T-helper 9 cell (primary cell): ENCODE measurements around the gene PHF23.

Source experiments
- DNase-seq: peaks from one replicate; pipeline ENCODE4 v3.0.0-alpha.2; 2020

Gene PHF23

GRCh38 chr17:7219812-7220592, 19.3 kb downstream of the PHF23 start, which contains the start of the genes ACADVL and DLG4:
Gene ACADVL, plus strand, starts transcription at chr17:7219938. Its CDS starts 47 bp downstream, at chr17:7219985.
Gene DLG4, minus strand, starts transcription at chr17:7219836.
- DNase-seq = peak; percentile 70

GRCh38 chr17:7219229-7219811, 19.9 kb downstream of the PHF23 start:
- no peak for DNase-seq

DNA sequence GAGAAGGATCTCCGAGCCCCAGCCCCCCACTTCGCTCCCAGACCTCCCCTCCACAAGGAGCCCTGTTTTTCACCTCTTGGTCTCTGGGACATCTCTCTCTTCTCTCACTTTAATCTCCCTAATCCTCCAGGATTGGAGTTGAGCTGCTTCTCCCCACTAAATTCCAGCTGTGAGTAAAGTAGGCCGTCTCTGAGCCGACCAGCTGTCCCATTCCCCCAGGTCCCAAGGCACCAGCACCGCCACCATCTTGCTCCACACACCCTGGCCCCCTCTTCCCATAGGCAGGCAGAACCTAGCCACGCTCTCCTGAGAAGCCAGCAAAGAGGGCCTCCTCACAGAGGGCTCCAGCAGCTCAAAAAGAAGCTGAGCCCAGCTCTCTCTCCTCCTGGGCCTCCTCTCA, 20.5 kb downstream of the PHF23 start:
- no peak for DNase-seq

GRCh38 chr17:7218166-7218565, 21.1 kb downstream of the PHF23 start:
- no peak for DNase-seq

DNA sequence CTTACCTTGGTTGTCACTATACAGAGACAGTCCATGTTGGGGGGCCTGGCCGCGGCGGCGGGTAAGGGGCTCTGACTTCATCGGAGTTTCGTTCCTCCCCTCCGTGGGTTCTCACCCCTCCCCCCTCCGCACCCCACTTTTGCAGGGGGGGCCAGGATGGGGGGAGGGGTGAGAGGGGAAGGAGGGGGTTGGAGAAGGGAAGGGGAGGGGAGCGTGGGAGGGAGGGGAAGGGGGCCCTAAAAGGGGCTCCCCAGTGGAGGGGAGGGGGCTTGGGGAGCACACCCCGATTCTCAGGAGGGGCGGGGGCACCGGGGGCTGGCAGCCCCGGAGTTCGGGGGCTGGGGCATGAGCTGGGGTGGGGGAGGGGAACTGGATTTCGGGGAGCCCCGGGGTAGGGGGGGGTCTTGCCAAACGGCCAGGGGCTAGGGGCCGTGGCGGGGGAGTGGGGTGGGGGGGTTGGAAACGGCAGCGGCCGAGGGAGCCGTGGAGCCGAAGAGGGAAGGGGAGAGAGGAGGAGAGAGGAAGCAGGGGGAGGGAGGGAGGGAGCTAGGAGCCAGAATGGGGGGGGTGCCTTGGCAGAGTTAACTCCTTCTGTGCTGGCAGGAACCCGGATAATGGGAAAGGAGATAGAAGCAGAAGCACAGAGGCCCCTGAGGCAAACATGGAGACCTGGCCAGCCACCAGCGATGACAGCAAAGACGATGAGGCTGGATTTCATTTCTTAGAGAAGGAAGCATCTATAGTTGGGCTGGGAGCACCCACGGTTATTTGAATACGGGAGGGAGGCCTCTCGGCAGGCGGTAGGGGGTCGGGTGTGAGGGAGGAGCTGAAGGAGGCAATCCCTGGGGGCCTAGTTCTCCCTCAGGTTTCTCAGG, 21.9 kb downstream of the PHF23 start:
- DNase-seq = no peak

DNA sequence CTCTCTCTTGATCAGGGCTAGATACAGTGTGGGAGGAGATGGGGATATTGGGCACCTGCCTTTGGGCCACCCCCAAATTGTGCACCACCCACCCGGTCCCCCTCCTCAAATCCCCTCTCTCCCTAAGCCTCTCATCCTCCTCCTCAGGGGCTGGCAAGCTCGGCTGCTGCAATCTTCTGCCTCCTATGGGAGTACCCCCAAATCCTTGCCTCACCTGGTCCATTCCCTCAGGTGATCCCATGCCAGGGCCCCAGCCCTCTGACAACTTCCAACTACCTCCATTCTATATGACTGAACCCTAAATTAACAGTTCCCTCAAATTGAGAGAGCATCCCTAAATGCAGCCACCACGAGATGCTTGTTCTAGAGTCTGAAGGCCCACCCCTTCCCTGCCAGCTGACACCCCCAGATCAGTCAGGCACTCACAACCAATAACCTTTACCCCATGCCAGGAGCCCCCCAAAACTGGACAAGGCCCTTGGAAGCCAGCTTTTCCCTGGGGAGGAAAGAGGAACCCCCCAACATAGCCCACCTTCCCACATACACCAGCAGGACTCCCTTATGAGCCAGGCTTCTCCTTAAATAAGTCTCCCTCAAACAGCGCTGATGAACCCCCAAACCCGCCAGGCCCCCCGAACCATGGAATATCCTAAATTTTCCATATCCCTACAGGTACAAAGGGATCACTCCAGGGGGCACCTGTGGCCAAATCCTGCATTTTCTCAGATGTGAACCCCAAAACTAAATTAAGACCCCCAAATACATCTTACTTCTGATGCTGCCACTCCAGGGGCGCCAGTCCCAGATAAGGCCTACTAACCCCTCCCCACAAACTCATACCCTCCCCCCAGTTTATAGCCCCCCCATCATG, 22.8 kb downstream of the PHF23 start:
- no peak for DNase-seq

GRCh38 chr17:7215652-7216180, 23.5 kb downstream of the PHF23 start:
- no peak for DNase-seq

DNA sequence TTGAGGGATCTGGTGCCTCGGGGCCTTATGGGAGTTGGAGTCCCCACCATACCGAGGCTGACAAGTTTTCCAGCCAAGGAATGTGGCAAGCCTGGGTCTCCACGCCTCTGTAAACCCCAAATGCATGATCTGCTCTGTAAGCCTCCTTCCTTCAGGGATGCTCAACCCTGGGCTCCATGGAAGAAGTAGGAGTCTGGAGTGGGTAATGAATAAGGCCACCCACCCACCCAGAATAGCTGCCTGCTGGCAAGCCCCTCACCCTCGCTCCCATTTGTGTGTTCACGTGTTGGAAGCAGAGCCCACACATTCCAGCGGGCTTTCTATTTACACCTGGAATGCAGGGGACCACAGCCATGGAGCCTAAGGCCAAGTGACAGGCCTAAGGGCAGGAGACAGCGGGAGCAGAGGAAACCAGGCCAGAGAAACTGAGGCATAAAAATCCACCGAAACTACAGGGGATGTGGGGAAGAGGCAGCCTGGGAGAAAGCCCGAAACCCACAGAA, 24.1 kb downstream of the PHF23 start:
- DNase-seq = no peak

- DNase-seq = peak; percentile 98
Observed at GRCh38 chr17:7214300-7215135, 24.7 kb downstream of the PHF23 start.

DNA sequence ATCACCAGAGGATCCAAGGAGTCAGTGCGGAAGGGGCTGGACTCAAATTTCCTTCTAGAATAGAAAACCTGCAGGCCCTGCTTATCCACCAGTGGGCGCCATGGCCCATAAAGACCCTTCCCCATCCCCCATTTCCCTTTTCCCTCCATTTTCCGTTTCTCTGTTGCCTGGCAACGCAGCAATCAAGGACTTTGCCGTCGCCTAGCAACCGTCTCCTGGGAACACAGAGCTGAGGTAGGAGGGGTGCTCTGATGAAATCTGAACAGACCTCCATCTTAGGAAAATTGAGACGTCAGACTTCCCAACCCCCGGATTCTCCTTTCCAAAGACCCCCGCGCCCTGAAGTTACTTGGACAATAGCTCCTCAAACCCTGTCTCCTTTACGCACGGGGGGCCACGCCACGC, 25.4 kb downstream of the PHF23 start:
- DNase-seq = peak; percentile 70

- no peak for DNase-seq
Observed at GRCh38 chr17:7211491-7212273, 27.6 kb downstream of the PHF23 start.

DNA sequence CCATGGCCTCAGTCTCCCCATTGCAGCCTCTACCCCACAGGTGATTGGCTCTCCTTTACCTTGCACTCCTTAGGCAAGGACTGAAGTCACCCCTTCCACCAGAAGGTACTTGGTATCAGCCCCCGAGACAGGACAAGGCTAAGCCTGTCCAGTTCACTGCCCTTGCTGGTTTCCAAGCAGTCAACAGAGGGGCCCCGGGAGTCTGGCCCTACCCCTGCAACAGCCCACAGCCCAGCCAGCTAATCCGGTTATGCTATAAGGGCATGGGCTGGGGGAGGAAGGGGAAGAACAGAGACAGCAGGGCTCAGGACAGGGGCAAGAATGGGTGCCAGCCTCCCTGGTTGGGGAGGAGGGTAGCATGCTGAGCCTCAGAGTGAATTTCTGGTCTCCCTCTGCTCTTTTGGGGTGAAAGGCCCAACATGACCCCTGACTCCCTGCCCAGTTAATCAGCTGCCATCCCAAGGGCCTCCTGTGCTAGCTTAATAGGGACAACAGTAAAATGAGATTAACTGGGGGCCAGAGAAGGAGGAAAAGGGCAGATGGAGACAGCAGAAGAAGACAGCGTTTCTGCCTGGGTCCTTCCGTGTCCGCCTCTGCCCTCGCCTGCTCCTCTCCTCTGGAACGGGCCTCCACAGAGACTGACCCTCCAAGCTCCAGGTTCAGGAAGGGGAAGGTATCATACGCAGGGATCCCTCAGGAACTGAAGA, 30.4 kb downstream of the PHF23 start:
- DNase-seq = no peak

DNA sequence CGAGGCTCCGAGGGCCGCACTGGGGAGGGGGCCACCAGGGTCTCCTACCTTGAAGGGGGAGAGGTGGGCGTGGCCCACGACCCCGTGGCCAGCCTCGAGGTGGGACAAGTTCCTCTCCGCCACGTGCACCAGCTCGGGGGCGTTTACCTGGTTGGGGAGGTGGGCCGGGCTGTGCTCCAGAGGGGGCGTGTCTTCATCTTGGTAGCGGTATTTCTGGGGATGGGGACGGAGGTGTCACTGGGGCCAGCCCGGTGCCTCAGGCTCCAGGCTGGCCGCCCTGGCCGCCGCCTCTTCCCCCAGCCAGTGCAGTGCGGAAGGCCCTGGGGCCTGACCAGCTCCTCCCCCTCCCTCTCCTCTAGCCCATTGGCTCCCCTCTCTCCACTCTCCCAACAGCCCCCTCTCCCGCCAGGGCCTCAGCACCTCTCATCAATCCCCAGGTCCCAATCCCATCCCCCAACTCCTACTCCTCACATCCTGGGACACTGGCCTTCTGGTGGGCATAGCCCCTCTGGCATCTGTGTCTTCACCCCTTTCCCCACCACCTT, 31.2 kb downstream of the PHF23 start:
- DNase-seq = no peak

DNA sequence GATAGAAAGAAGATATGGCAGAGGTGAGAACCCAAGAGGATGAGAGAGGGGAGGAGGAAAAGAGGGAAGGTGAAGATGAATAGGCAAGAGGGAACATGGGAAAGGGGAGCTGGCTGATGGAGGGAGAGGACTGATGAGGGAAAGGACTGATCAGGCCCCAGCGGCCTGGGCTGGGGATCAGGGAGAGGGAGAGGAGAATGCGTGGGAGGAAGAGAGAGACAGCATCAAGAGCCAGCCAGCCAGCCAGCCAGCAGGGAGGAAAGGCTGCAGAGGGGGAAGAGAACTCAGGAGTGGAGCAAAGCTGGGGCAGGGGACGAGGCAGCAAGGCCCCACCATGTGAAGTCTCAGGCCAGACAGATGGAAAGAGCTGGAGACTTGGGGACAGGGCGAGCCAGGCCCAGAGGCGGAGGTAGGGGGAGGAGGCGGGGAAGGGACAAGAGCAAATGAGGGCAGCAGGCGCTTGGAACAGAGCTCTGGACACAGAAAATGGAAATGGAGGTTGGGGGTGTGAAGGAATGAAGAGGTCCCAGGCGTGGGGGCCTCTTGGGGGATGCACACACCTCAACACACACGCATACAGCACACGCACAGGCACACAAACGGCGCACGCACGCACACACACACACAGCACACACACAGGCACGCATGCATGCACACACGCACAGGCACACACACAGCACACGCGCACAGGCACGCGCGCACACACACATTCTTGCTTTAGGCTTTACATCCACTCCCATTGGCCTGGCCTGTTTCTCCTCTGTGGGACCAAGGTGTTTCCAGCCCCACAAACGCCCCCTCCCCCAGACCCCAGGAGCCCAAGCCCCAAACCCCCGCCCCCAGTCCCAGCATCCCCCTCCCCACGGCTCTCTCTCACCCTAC, 31.9 kb downstream of the PHF23 start:
- DNase-seq = no peak

DNA sequence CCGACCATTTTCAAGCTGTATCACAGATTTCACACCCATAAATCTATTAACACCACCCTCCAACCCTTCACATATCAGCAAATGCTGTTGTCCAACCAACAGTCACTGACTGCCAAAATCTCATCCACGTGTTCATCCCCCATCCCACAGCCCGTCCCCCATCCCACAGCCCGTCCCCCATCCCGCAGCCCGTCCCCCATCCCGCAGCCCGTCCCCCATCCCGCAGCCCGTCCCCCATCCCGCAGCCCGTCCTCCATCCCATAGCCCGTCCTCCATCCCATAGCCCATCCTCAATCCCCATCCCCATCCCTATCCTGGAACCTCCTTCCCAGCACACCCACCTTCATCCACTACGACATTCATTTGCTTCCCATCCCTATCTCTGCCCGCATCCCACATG, 33.7 kb downstream of the PHF23 start:
- DNase-seq = no peak

DNA sequence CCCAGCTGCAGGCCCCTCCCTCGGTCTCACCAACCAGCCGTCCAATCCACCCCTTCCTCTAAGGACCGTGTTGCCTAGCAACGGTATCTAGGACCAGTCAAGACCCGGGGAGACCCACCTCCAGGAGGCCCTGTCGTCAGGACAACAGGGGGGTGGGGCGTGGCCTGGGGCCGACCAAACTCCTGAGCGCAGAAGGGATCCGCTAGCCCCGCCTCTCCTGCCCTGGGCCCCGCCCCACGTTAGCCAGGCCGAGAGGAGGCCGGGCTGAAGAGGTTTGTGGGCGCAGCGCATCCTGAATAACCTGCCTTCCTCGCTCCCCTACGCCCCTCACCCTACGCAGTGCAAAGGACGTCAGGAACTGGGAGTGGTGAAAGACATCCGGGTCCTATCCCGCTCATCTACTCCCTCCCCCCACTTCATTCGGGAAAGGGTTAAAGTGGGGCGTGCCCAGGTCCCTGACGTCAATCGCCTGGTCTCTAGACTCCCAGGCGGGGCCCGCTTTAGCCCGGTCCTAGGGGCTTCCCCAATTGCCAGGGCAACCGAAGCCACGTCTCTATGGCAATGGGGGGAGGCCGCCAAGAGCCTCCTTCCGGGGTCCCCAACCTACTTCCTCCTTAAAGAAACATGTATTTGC, 34.3 kb downstream of the PHF23 start:
- DNase-seq = peak; percentile 97

DNA sequence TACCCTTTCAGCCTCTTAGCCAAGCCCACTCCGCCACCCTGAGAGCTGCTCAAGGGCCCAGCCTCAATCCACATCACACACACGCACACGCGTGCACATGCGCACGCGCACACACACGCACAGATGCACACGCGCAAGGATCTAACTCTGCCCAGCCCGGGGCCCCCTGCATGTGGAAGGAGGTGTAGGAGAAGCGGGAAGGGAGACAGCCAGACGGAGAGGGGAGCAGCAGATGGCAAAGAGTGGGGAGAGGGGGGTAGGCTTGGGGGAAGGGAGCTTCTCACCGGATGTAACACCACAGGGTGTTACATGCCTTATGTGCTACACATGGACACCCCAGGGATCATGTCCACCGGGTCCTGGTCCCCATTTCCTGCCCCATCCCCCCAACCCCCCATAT, 34.9 kb downstream of the PHF23 start:
- no peak for DNase-seq

DNA sequence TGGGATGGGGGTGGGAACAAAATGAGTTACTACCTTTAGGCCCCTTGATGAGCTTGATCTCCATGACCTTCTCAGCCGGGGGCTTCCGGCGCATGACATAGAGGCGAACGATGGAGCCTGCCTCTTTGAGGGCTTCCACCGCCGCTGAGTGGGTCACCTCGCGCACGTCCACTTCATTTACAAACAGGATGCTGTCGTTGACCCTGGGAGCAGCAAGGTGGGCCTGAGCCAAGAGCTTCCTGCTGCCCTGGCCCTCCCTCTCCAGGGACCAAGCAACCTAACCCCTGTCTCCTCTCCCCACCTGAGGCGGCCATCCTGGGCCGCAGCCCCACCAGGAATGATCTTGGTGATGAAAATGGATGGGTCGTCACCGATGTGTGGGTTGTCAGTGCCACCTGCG, 35.9 kb downstream of the PHF23 start:
- DNase-seq = no peak
